ENCODE measurements around the gene MOB3B.

The MOB3B gene

GRCh38 chr9:27529316-27530278 is at the start of gene MOB3B:
TSS of gene MOB3B (minus strand) at chr9:27529814. CDS start at chr9:27455550, 74,264 bp downstream.
- peak; percentile 65 for DNase-seq (ENCODE audit: low read depth)

GRCh38 chr9:27573634-27574590 is 44.3 kb upstream of the MOB3B start:
- DNase-seq (ENCODE audit: low read depth) = peak; percentile 100

- no peak for DNase-seq (ENCODE audit: low read depth)
Observed at GRCh38 chr9:27572918-27573633, 43.5 kb upstream of the MOB3B start, which contains the start of gene C9orf72. TSS of gene C9orf72 (minus strand) at chr9:27573481. CDS start at chr9:27567120, 6,361 bp downstream.

- DNase-seq (ENCODE audit: low read depth) = peak; percentile 55
Observed at GRCh38 chr9:27572566-27572917, 42.9 kb upstream of the MOB3B start.

GRCh38 chr9:27572061-27572460 is 42.4 kb upstream of the MOB3B start:
- DNase-seq (ENCODE audit: low read depth) = no peak

GRCh38 chr9:27571011-27571410 is 41.4 kb upstream of the MOB3B start:
- DNase-seq (ENCODE audit: low read depth) = no peak

GRCh38 chr9:27569406-27569805 is 39.8 kb upstream of the MOB3B start:
- DNase-seq (ENCODE audit: low read depth) = no peak

GRCh38 chr9:27566118-27566517 is 36.5 kb upstream of the MOB3B start:
- DNase-seq (ENCODE audit: low read depth) = no peak

- DNase-seq (ENCODE audit: low read depth) = no peak
Observed at GRCh38 chr9:27565696-27566095, 36.1 kb upstream of the MOB3B start.

- no peak for DNase-seq (ENCODE audit: low read depth)
Observed at GRCh38 chr9:27564670-27565069, 35.1 kb upstream of the MOB3B start.

- no peak for DNase-seq (ENCODE audit: low read depth)
Observed at GRCh38 chr9:27563738-27564430, 34.3 kb upstream of the MOB3B start.

- no peak for DNase-seq (ENCODE audit: low read depth)
Observed at GRCh38 chr9:27561685-27562084, 32.1 kb upstream of the MOB3B start.

GRCh38 chr9:27560457-27560856 is 30.8 kb upstream of the MOB3B start:
- no peak for DNase-seq (ENCODE audit: low read depth)

GRCh38 chr9:27558307-27558706 is 28.7 kb upstream of the MOB3B start:
- DNase-seq (ENCODE audit: low read depth) = no peak

GRCh38 chr9:27556470-27556869 is 26.9 kb upstream of the MOB3B start:
- no peak for DNase-seq (ENCODE audit: low read depth)

- no peak for DNase-seq (ENCODE audit: low read depth)
Observed at GRCh38 chr9:27554712-27555111, 25.1 kb upstream of the MOB3B start.

GRCh38 chr9:27549196-27549755 is 19.7 kb upstream of the MOB3B start:
- no peak for DNase-seq (ENCODE audit: low read depth)

- peak; percentile 56 for DNase-seq (ENCODE audit: low read depth)
Observed at GRCh38 chr9:27548055-27548741, 18.6 kb upstream of the MOB3B start.

- DNase-seq (ENCODE audit: low read depth) = no peak
Observed at GRCh38 chr9:27545471-27545870, 15.9 kb upstream of the MOB3B start.

- DNase-seq (ENCODE audit: low read depth) = no peak
Observed at GRCh38 chr9:27542508-27542907, 12.9 kb upstream of the MOB3B start.

Measured in iris pigment epithelial cell (primary cell).